Cardiac ventricle fibroblast (primary cell): ENCODE measurements around the gene KCNS3. TPM values are rescaled to one million over a fixed set of nuclear protein-coding genes. Genes with fewer than 3 reads are reported as not detected.

Source experiments
- total RNA-seq: library from RNA; depleted of rRNA; stranded (reverse); fragments of >200 nt; gene quantifications from 2 replicates; pipeline ENCODE4 v1.2.3, GENCODE V29; 2015

The KCNS3 gene, protein sequence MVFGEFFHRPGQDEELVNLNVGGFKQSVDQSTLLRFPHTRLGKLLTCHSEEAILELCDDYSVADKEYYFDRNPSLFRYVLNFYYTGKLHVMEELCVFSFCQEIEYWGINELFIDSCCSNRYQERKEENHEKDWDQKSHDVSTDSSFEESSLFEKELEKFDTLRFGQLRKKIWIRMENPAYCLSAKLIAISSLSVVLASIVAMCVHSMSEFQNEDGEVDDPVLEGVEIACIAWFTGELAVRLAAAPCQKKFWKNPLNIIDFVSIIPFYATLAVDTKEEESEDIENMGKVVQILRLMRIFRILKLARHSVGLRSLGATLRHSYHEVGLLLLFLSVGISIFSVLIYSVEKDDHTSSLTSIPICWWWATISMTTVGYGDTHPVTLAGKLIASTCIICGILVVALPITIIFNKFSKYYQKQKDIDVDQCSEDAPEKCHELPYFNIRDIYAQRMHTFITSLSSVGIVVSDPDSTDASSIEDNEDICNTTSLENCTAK
- total RNA-seq: 0.34 TPM in 1 of 2 replicates, not detected in the other

DNA sequence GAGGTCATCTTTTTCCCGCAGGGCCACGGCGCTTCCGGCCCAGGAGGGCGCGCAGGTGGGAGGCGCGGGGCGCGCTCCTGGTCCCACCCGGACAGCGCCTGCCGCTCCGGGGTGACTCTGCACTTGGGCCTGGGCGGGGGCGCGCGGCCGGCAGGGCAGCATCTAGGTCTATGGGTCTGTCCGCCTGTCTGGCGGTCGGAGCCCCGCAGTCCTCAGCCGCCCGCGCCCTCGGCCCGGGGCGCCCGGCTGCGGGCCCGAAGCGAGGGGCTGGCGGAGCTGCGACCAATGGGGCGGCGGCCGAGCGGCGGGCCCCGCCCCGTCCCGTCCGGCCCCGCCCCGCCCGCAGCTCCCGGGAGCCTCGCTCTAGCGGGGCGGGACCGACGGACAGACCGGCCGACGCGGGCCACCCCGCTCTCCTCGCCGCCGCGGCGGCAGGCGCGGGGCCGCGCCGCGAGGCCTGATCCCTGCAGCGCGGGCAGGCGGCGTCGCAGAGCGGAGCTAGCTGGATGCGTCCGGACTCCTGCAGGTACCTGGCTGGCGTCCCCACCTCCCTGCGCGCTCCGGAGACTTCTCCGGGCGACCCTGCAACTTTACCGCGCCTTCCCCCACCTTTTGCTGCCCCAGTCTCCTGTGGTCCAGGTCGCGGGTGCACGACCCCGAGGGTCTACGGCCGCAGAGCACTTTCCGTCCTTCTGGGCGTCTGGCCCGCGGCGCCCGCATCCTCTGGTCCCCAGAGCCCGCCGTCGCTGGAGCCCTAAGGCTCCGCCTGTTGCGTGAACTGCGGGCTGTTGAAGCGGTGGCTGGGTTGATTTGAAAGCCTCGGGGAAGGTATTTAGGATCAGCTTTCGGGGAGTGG, at the start of gene KCNS3:
KCNS3 (plus strand) TSS at position 387 of the 856 bp plus-strand sequence. CDS start 52,342 bp downstream, outside the sequence.

Other genes starting within 250 kb of the KCNS3 start
- 9.4 and 9.5 TPM in 2 replicates for gene SMC6, start 124.9 kb upstream of the KCNS3 start, total RNA-seq
- 5.6 and 7.3 TPM in 2 replicates for gene GEN1, start 124.5 kb upstream of the KCNS3 start, total RNA-seq
- not detected in 2 replicates for gene MSGN1, start 62.2 kb upstream of the KCNS3 start, total RNA-seq